Smooth muscle cell (in vitro differentiated cells): ENCODE data around the gene RNASET2. TPM values are rescaled to one million over a fixed set of nuclear protein-coding genes. Genes with fewer than 3 reads are reported as not detected.

Experiments
- DNase-seq: peaks from one replicate; lab custom pipeline; 2025; ENCODE audit not compliant: unreplicated experiment; lab: John Stamatoyannopoulos, UW
- H2AFZ ChIP-seq: fragments of 200-600 bp; sonication (generic); 2 replicates; pipeline ENCODE4 v1.6.0; 2016; ENCODE audit warnings: antibody characterized with exemption, low read depth, mild to moderate bottlenecking
- H3F3A ChIP-seq: fragments of 200-600 bp; sonication (generic); 2 replicates; pipeline ENCODE4 v1.6.0; 2017; ENCODE audit warnings: antibody characterized with exemption, low read depth
- H3K27ac ChIP-seq: fragments of 200-600 bp; sonication (generic); 2 replicates; pipeline ENCODE4 v1.5.1; 2016; ENCODE audit warnings: low read depth, mild to moderate bottlenecking
- H3K27me3 ChIP-seq: fragments of 200-600 bp; sonication (generic); 2 replicates; pipeline ENCODE4 v1.6.1; 2016; ENCODE audit warnings: low read depth, mild to moderate bottlenecking
- H3K36me3 ChIP-seq: fragments of 200-600 bp; sonication (generic); 2 replicates; pipeline ENCODE4 v1.5.1; 2016; ENCODE audit warnings: low read depth
- H3K4me1 ChIP-seq: fragments of 200-600 bp; sonication (generic); 2 replicates; pipeline ENCODE4 v1.5.1; 2016; ENCODE audit warnings: low read depth
- H3K4me2 ChIP-seq: fragments of 200-600 bp; sonication (generic); 2 replicates; pipeline ENCODE4 v1.6.0; 2016; ENCODE audit warnings: mild to moderate bottlenecking
- H3K4me3 ChIP-seq: fragments of 200-600 bp; sonication (generic); 2 replicates; pipeline ENCODE4 v1.5.1; 2016; ENCODE audit warnings: mild to moderate bottlenecking
- H3K79me2 ChIP-seq: fragments of 200-600 bp; sonication (generic); 2 replicates; pipeline ENCODE4 v1.6.0; 2016; ENCODE audit warnings: low read depth, mild to moderate bottlenecking
- H3K9ac ChIP-seq: fragments of 200-600 bp; sonication (generic); 2 replicates; pipeline ENCODE4 v1.6.0; 2016; ENCODE audit warnings: low read depth
- H3K9me3 ChIP-seq: fragments of 200-600 bp; sonication (generic); replicated peaks from 2 replicates; pipeline ENCODE4 v1.5.1; 2016; ENCODE audit warnings: low read depth
- H4K20me1 ChIP-seq: fragments of 200-600 bp; sonication (generic); 2 replicates; pipeline ENCODE4 v1.6.0; 2016; ENCODE audit warnings: low read depth
- CTCF ChIP-seq: fragments of 200-600 bp; sonication (generic); IDR thresholded peaks from 2 replicates; pipeline ENCODE4 v1.5.1; 2017; ENCODE audit warnings: borderline replicate concordance, mild to moderate bottlenecking, antibody characterized with exemption; ENCODE audit not compliant: insufficient read depth, poor library complexity, severe bottlenecking
- WGBS: methylation state at CpG from one replicate; pipeline ENCODE4 v1.1.7; 2016; ENCODE audit warnings: low lambda C conversion rate; 5-methylcytosine and 5-hydroxymethylcytosine counted together
- polyA plus RNA-seq: library from polyadenylated mRNA; unstranded; fragments of >200 nt; fragmentation: Nextera tagmentation; extraction: Ambion mirVana; gene quantifications from 2 replicates; pipeline ENCODE4 v1.2.1, GENCODE V29; 2016
- total RNA-seq: library from RNA; depleted of rRNA; stranded (reverse); fragments of >200 nt; gene quantifications from 2 replicates; pipeline ENCODE4 v1.2.3, GENCODE V29; 2014

RNASET2 gene
- total and polyA plus RNA-seq, 2 experiments from 2014 or later = 20.6 to 29.3 TPM

GRCh38 chr6:166997768-166998255 is 41.5 kb upstream of the RNASET2 start:
- peak; percentile 48 for DNase-seq
- Histone ChIP-seq H3K4me3 (peak overlapping the region; percentile 86), H3K27me3 (no peaks in the 10 kb centered on the region), H4K20me1 (peaks cover 3% of the 10 kb centered on the region), H3K4me1 (peaks cover 11% of the 10 kb centered on the region), H3K27ac (peak overlapping the region; percentile 76), H3K9ac (peak overlapping the region; percentile 84), H3F3A (no peaks in the 10 kb centered on the region), H3K36me3 (no peaks in the 10 kb centered on the region), H3K79me2 (peaks cover 24% of the 10 kb centered on the region), H2AFZ (peak overlapping the region; percentile 93), H3K9me3 (no peaks in the 10 kb centered on the region), H3K4me2 (peak overlapping the region; percentile 99)
- WGBS = 8% methylated on average over 32 of the region's 38 CpGs
- peak; percentile 24 for TF ChIP-seq CTCF

- Histone ChIP-seq H3K9me3 (no peaks in the 10 kb centered on the region), H3F3A (no peaks in the 10 kb centered on the region), H3K9ac (no peak overlapping the region), H3K4me3 (no peak overlapping the region), H3K36me3 (no peaks in the 10 kb centered on the region), H3K4me1 (peaks cover 11% of the 10 kb centered on the region), H3K4me2 (no peak overlapping the region), H2AFZ (no peak overlapping the region), H4K20me1 (peaks cover 3% of the 10 kb centered on the region), H3K27me3 (no peaks in the 10 kb centered on the region), H3K27ac (no peak overlapping the region), H3K79me2 (peaks cover 20% of the 10 kb centered on the region)
- TF ChIP-seq CTCF = no peak
- 75% methylated on average over 3 of the region's 3 CpGs for WGBS
- no peak for DNase-seq
These were observed 41.0 kb upstream of the RNASET2 start for GRCh38 chr6:166997348-166997747.

- H4K20me1 ChIP-seq = peaks cover 3% of the 10 kb centered on the region
- H2AFZ ChIP-seq = no peak overlapping the region
- no peaks in the 10 kb centered on the region for H3K9me3 ChIP-seq
- peaks cover 11% of the 10 kb centered on the region for H3K4me1 ChIP-seq
- H3K4me2 ChIP-seq = no peak overlapping the region
- DNase-seq = no peak
- 71% methylated on average over 7 of the region's 7 CpGs for WGBS
- H3F3A ChIP-seq = no peaks in the 10 kb centered on the region
- no peak for TF ChIP-seq CTCF
- H3K9ac ChIP-seq = no peak overlapping the region
- H3K79me2 ChIP-seq = peaks cover 20% of the 10 kb centered on the region
- no peaks in the 10 kb centered on the region for H3K36me3 ChIP-seq
- no peak overlapping the region for H3K4me3 ChIP-seq
- peak overlapping the region; percentile 10 for H3K27ac ChIP-seq
- H3K27me3 ChIP-seq = no peaks in the 10 kb centered on the region
These were observed 40.1 kb upstream of the RNASET2 start for GRCh38 chr6:166996406-166996805.

- H3F3A ChIP-seq = no peaks in the 10 kb centered on the region
- no peaks in the 10 kb centered on the region for H3K27me3 ChIP-seq
- peak; percentile 33 for TF ChIP-seq CTCF
- no peak overlapping the region for H2AFZ ChIP-seq
- DNase-seq = no peak
- no peak overlapping the region for H3K9ac ChIP-seq
- no peak overlapping the region for H3K4me2 ChIP-seq
- H3K79me2 ChIP-seq = no peaks in the 10 kb centered on the region
- H3K4me1 ChIP-seq = no peaks in the 10 kb centered on the region
- H3K4me3 ChIP-seq = no peak overlapping the region
- H4K20me1 ChIP-seq = no peaks in the 10 kb centered on the region
- 59% methylated on average over 10 of the region's 10 CpGs for WGBS
- no peaks in the 10 kb centered on the region for H3K36me3 ChIP-seq
- H3K9me3 ChIP-seq = no peaks in the 10 kb centered on the region
- no peak overlapping the region for H3K27ac ChIP-seq
These were observed 33.2 kb upstream of the RNASET2 start for GRCh38 chr6:166989427-166990032.
